ENCODE measurements around the gene RBKS.
"Not testable (repeated sequence)": the region's sequence is repeated elsewhere in the genome, so short reads cannot be mapped to it uniquely, and the experiment has no call there.

Gene RBKS

DNA sequence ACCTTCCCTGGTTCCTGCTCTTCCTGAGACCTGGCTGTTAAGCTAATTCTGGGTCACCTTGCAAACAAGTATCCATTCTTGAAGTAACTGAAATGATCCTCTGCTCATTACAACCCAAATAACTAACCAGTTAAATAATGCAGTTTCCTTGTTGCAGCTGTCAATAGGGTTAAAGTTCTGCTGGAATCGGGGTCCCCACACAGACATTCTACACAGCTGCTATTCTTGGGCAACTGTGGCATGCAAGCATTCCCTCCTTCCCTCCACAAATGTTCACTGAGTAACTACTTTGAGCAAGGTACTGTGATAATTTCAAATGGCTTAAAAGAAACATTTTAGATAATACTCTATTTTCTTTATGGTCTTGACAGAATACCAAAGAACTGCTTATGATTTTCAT, 17.1 kb downstream of the RBKS start:
- no peak for DNase-seq (ENCODE audit: low read depth in 2 of 2, low spot score in 1 of 2)

DNA sequence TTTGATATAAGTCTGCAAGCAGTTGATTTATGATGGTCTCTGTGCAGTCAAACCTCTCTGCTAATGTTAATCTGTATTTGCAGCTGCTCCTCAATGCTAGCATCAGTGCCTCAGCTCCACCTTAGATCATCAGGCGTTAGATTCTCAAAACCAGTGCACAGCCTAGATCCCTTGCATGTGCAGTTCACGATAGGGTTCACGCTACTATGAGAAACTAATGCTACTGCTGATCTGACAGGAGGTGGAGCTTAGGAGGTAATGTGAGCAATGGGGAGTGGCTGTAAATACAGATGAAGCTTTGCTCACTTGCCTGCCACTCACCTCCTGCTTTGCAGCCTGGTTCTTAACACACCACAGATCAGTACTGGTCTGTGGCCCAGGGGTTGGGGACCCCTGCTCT, 18.4 kb downstream of the RBKS start:
- no peak for DNase-seq (ENCODE audit: low read depth in 2 of 2, low spot score in 1 of 2)

DNA sequence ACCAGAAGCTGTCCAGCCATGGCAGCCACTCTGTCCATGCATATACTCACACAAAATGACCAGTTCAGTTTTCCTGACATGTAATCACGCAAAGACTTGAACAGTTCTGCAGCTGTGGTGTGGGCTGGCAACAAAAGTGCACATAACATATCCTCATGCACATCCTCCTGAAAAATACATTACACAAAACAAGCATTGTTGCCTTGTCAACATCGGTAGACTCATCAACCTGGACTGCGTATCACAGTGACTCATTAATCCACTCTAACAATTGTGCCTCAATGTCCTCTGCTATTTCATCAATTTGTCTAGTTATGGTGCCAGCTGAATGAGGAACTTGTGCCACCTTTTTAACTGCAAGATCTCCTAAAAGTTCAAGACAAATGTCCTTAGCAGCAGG, 19.5 kb downstream of the RBKS start:
- DNase-seq (ENCODE audit: low read depth in 2 of 2, low spot score in 1 of 2) = no peak

DNA sequence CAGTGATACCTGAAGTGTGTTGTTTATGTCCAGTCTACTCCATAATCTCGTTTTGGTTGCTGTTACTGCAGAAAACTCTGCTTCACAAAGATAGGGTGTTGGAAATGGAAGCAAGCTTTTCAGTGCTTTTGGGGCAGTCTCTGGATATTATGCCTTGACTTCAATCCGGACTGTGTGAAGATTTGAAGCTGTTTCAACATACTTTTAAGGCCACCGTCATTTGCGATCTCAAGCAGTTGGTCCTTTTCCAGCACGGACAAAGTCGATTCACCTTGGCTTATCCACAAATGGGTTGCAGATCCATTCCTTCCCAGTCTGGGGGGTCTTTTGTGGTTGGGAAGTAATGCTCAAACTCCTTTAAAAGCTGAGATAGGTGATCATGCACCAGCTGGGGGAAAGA, 20.4 kb downstream of the RBKS start:
- no peak for DNase-seq (ENCODE audit: low read depth in 2 of 2, low spot score in 1 of 2)

DNA sequence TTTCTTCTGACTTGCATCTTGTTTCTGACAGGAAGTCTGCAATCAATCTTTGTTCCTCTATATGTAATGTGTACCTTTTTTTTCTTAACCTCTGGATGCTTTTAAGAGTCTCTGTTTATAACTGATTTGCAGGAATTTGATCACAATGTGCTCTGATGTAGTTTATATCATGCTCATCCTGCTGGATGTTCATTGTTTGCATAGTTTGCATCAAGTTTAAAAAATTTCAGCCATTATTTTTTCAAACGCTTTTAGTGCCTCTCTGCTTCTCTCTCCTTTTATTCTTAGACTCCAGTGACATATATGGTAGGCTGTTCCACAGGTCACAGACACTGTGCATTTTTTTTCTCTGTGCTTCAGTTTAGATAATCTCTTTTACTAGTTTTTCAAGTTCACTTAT, 23.9 kb downstream of the RBKS start:
- no peak for DNase-seq (ENCODE audit: low read depth in 2 of 2, low spot score in 1 of 2)

DNA sequence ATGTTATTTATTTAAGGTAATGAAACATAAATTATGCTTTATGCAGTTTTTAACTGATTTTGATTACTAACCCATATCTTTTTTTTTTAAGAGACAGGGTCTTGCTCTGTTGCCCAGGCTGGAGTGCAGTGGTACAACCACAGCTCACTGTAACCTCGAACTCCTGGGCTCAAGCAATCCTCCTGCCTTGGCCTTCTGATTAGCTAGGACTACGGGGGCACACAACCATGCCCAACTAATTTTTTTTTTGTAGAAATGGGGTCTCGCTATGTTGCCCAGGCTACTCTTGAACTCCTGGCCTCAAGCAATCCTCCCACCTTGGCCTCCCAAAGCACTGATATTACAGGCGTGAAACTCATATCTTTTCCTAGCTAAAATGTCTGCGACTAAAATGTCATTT, 26.2 kb downstream of the RBKS start:
- not testable (repeated sequence) for DNase-seq (ENCODE audit: low read depth in 2 of 2, low spot score in 1 of 2)

DNA sequence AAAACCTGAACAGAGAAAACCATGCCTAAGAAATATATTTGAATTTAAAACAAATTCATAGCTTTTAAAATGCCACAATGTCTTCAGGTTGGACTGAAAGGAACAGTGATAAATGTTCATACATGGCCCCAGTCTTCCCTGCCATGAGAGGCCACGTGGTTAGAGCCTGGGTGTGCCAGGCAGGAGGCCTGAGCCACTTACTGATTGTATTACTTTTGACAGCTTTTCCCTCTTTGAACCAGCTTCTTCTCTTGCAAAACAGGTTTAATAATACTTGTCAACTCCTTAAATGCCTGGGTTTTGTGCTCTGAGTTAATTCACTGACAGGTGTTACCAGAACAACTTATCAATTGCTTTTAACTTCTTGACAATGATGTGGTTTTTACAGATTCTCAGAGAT, 27.0 kb downstream of the RBKS start:
- no peak for DNase-seq (ENCODE audit: low read depth in 2 of 2, low spot score in 1 of 2)

DNA sequence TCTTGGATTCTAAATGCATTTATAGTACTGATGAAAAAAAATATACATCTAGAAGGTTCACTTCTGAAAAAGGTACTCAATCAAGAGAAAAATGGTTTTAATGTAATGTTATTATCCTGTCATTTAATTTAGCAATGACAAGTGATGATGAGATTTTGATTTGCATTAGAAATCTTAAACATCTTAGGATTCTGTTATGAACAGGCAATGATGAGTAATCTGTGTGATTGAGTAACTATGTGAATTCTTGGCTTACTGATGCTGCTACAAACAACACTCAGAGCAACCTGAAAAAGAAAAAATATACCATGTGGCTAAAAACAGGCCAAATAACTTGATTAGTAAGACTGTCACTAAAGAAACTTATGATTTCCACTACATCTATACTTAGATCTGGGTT, 30.1 kb downstream of the RBKS start:
- no peak for DNase-seq (ENCODE audit: low read depth in 2 of 2, low spot score in 1 of 2)

DNA sequence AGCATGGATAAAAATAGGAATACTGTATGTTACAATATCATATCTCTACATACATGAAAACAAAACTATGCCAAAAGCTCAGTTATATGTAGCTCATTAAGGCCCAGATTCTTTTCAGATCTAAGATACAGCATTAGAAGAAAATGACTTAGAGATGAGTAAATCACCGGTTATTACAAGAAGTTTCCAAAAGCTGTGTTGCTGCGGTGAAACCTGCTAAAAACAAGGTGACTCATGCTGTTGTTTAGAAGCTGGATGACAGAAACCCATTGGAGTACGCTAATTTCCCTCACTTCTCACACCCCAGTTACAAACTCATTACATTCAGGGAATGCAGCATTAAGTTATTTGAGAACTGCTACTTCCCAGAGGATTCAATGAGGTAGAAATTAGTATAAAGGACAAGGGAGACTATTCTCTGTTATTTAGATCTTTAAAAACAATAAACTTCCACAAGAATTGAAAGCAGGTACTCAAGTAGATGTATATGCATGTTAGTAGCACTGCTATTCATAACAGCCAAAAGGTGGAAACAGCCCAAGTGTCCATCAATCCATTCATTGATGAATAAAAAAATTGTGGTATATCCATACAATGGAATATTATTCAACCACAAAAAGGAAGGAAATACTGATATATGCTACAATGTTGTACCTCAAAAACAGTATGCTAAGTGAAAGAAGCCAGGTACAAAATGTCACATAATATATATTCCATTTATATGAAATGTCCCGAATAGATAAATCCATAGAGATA, 32.6 kb downstream of the RBKS start:
- DNase-seq (ENCODE audit: low read depth in 2 of 2, low spot score in 1 of 2) = no peak

DNA sequence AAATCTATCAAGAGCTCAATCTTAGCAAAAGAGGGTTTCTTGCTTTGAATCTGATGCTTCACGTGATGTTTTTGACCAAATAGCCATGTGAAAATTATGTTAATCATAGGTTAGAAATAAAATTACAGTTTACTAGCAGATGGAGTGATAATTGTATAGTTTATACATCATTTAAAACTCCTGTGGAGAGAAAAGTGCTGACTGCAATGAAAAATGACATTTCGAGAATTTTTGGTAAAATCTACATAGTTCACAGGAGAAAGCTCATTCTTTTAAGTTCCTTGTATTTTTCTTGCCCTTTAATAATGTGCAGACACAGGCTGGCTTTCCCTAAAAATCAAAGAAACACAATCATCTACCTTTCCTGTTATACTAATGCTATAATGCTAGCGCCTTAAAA, 33.2 kb downstream of the RBKS start:
- DNase-seq (ENCODE audit: low read depth in 2 of 2, low spot score in 1 of 2) = no peak

DNA sequence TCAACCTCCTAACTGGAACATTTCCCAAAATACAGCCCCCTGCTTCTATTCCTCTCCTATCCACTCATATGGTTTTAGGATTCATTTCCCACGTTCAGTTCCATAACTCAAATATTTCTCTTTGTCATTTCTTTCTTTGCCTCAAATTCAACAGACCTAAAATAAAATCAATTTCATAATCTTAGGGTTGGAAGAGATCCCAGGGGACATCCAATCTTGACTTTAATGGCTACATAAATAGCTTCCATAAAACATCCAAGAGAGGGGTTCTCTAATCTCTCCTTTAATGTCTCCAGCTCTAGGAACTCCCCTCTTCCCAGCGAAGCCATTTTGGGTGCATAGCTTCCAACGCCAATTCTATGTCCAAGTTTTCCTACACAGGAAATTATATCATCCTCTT, 33.8 kb downstream of the RBKS start:
- DNase-seq (ENCODE audit: low read depth in 2 of 2, low spot score in 1 of 2) = no peak

DNA sequence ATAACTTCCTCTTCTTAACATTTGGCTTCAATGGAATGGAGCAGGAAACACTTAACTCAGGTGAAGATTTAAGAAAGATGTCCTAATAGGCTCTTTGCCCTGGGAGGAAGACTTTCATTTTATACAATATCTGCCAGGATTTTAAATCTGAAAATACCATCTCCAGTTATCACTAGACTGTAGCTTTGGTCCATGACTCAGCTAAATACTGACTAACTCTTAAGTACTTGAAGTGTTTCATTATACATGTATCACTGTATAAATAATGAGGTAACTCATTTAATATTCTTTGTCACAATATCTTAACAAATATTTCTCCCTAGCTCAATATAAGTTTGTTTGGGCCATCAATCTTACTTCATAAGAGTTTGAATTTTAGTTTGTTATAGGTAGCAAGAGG, 34.7 kb downstream of the RBKS start:
- DNase-seq (ENCODE audit: low read depth in 2 of 2, low spot score in 1 of 2) = no peak

DNA sequence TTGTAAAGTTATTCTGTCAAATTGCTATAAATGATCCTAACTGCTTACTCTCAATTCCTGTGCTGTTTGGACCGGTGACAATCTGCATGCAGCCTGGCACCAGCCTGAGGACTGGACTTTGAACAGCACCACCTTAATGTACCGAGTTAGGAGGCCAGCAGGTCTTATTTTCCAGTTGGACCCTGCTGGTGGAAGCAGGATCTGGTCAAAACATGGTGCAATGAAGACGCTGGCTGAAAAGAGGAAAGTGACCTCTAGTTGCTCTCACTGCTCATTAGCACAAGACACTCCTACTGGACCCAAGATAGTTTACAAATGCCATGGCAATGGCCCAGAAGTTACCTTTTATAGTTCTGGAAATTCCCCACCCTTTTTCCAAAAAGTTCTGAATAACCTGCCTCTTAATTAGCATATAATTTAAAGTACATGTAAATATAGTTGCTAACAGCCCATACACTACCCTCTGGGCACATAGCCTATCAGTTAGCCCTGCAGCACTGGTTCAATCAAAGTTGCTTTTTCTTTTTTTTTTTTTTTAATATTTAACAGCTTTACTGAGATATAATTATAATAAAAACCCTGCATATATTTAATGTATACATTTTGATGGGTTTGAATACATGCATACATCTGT, 35.8 kb downstream of the RBKS start:
- no peak for DNase-seq (ENCODE audit: low read depth in 2 of 2, low spot score in 1 of 2)

DNA sequence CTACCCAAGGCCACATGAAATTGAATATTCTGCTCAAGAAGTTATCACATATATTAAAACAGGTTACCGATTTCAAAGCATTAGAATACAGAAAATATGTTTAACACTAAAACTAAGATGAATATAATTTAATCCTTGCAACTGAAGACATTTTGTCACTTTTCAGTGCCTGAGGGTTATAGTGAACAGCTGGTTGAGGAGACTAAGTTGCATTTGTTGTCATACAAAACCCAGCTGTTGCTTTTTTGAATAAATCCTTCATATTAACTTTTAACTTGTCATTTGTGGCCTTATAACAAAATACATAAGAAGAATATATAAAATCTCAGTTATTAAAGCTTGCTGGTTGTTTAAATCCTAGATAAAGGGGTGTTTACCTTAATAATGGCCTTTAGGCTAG, 37.5 kb downstream of the RBKS start:
- no peak for DNase-seq (ENCODE audit: low read depth in 2 of 2, low spot score in 1 of 2)

DNA sequence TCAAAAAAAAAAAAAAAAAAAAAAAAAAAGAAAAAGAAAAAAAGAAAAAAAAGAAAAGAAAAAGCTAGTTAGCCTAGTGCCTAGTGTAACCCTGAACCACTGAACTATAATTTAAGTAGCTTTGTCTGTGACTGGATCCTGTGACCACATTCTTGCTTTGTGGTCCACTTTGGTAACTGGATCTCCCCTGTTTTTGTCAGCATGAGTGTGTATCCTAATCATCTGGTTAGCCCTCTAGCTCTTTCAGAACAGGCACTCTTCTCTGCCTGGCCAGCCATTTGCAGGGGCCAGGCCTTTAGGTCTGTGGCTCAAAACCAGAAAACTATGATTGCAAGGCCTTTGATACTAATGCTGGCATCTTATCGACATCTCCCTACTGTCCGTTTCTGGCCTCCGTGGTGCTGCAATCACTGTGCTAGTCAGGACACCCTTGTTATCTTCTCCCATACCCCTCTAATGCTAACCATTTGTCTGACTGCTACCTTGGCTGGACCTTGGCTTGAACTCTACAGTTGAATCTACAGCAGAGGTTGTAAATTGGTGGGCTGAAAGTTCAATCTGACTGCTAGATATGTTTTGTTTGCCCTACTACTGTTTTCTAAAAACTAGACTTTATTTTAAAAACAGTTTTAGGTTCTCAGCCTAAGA, 40.5 kb downstream of the RBKS start:
- DNase-seq (ENCODE audit: low read depth in 2 of 2, low spot score in 1 of 2) = no peak

DNA sequence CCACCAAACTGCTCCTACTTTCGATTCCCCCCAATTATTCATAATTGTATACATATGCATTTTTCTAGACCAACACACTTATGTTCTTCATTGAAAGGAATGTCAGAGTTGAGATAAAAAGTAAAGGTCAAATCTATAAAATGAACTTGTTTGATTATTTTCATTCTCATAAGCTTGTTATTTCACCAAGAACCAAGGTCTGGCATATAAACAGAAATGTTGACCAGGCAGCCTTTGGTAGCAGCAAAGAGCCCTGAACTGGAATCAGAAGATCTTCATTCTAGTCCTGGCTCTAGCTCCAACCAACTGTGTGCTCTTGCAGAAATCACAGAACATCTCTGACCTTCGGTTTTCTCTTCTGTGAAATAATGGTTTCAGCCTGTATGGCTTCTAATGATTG, 42.9 kb downstream of the RBKS start:
- no peak for DNase-seq (ENCODE audit: low read depth in 2 of 2, low spot score in 1 of 2)

DNA sequence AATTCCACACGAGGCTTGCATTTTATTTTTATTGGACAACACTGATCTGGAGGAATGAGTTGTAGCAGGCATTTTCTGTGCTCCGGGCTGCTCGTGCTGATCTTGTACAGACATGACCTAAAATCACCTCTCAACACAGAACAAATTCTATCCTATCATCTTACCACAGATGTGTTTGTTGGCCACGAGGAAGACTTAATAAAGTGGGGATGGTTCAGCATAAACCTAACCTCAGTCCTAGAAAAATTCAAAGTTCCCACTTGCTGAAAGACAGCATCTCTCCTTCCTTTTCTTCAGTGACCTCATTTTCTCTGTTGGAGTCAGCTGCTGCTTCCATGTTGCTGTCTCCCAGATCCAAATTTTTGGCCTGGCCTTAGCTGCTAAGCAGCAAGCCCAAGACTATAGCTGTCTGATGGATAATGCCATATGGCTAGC, 45.3 kb downstream of the RBKS start:
- DNase-seq (ENCODE audit: low read depth in 2 of 2, low spot score in 1 of 2) = no peak

DNA sequence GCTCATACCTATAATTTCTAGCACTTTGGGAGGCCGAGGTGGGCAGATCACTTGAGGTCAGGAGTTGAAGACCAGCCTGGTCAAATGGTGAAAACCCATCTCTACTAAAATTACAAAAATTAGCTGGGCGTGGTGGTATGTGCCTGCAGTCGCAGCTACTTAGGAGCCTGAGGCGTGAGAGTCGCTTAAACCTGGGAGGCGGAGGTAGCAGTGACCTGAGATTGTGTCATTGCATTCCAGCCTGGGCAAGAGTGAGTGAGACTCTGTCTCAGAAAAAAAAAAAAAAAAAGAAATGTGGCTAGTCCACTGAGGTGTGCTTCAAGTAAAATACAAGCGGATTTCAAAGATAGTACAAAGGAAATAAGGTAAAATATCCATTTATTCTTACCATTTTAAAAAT, 46.2 kb downstream of the RBKS start:
- DNase-seq (ENCODE audit: low read depth in 2 of 2, low spot score in 1 of 2) = no peak

DNA sequence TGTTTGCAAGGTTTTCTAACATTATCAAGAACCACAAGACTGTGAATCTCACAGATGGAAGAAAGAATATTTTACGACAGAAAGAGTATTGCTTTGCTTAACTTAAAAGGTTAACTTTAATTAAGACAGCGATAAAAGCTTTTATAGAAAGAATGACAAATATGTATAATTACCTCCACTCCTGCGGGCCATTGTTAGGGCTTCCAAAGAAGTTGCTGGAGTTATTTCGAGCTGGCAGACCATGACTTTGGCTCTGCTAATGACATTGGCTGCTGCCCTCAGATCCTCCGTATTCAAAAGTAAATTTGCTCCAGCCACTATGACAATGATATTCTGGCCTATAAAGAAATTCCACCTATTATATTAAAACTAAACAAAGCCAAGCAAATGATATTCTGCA, 47.3 kb downstream of the RBKS start:
- no peak for DNase-seq (ENCODE audit: low read depth in 2 of 2, low spot score in 1 of 2)

DNA sequence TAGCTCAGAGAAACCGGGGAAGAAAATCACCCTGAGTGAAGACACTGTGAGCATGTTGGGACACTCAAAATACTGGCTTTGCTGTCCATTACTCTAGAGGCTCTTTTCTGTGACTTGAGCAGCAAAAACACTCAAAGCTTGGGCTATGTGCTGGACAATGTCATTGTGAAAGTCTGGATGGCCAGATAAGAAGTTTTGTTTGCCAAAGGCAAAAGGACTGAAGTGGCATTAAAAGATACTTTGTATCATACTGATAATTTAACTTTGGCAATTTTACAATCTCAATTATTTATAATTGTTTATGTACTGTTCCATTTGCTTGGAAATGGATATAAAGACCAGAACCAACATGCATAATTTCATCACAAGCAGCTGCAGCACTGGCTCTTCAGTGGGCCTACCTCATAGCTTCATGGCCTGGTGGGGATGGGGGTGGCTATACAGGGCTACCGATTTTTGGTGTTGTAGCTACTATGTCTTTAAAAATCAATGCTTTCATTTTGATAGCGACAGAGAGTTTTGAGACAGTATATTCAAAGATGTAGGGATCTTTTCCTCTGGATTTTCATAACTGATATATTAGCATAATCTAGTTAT, 51.1 kb downstream of the RBKS start:
- no peak for DNase-seq (ENCODE audit: low read depth in 2 of 2, low spot score in 1 of 2)

DNA sequence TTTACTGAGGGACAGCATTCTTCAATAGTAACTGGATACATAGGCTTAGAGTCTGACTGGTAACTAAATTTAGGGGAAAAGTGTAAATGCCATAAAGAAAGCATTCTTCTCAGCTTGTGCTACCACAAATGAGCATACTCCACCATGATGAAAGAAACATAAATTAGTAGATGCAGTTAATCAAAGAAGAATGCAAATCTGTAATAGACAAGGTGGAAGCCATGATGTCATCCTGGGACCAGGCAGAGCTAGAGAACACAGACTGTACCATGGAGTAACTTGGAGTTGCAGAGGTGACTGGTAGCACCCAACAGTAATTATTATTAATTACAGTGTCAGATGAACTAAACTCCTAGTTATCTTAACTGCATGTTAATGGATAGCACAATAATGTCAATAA, 51.7 kb downstream of the RBKS start:
- no peak for DNase-seq (ENCODE audit: low read depth in 2 of 2, low spot score in 1 of 2)

DNA sequence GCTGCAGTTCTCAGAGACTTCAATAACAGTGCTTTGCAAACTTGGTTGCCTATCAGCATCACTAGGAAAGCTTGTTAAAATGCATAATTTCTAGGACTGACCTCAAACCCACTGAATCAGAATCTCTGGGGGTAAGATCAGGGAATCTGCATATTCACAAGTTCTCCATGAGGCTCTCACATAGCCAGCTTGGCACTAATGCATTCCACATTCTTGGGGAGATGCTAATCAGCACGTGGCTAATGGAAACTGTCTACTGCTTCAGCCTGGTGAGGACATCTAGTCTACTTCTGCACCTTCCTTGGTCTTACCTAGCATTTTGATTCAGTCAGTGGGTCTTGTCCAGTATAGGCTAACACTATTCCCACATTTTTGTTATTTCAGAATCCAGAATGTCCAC, 56.3 kb downstream of the RBKS start:
- no peak for DNase-seq (ENCODE audit: low read depth in 2 of 2, low spot score in 1 of 2)

Measured in stimulated activated CD8-positive, alpha-beta memory T cell treated with anti-CD3 and anti-CD28 coated beads, Interleukin-4, amount 100 ng/mL, for 4 hours (primary cell).